ENCODE measurements around the gene TBP. TPM values are rescaled to one million over a fixed set of nuclear protein-coding genes. Genes with fewer than 3 reads are reported as not detected.
"Not testable (repeated sequence)": the region's sequence is repeated elsewhere in the genome, so short reads cannot be mapped to it uniquely, and the experiment has no call there.

TBP gene
- total and polyA plus RNA-seq, 2 experiments from 2014 or later = 15.5 to 20.2 TPM

GRCh38 chr6:170525795-170526194, 28.4 kb upstream of the TBP start:
- Histone ChIP-seq H3K27me3 (no peaks in the 10 kb centered on the region), H3K79me2 (no peaks in the 10 kb centered on the region), H3K4me3 (no peak overlapping the region), H3K36me3 (replicated peaks; ENCODE audit: insufficient read depth, low read depth) (no peaks in the 10 kb centered on the region), H3K4me1 (ENCODE audit: insufficient read depth) (no peaks in the 10 kb centered on the region), H3K4me2 (no peak overlapping the region), H3K9me3 (ENCODE audit: low read depth) (no peaks in the 10 kb centered on the region), H4K20me1 (ENCODE audit: insufficient read depth, poor library complexity, severe bottlenecking) (no peaks in the 10 kb centered on the region), H3K9me2 (replicated peaks; ENCODE audit: insufficient read depth) (no peaks in the 10 kb centered on the region), H3K27ac (no peak overlapping the region), H2AFZ (no peak overlapping the region)
- 58% methylated on average over 7 of the region's 7 CpGs for WGBS (ENCODE audit: low lambda C conversion rate, missing lambda C conversion rate)
- no peak for DNase-seq (ENCODE audit: low spot score)
- no peak for TF ChIP-seq EZH2phosphoT487 (IDR thresholded peaks at IDR 0.05; ENCODE audit: low read depth, severe bottlenecking, unreplicated experiment)
- no peak for TF ChIP-seq CTCF (IDR thresholded peaks at IDR 0.05; ENCODE audit: poor library complexity)
- no peak for TF ChIP-seq EZH2 (IDR thresholded peaks at IDR 0.05; ENCODE audit: borderline replicate concordance)

GRCh38 chr6:170527995-170528394, 26.2 kb upstream of the TBP start:
- not testable (repeated sequence) for H3K9me2 ChIP-seq (replicated peaks; ENCODE audit: insufficient read depth); H3K9me3 ChIP-seq (ENCODE audit: low read depth); H4K20me1 ChIP-seq (ENCODE audit: insufficient read depth, poor library complexity, severe bottlenecking); H3K27me3 ChIP-seq; DNase-seq (ENCODE audit: low spot score); H3K4me3 ChIP-seq; H3K4me1 ChIP-seq (ENCODE audit: insufficient read depth); H3K27ac ChIP-seq; H2AFZ ChIP-seq; H3K4me2 ChIP-seq; H3K36me3 ChIP-seq (replicated peaks; ENCODE audit: insufficient read depth, low read depth); H3K79me2 ChIP-seq
- 98% methylated on average over 5 of the region's 5 CpGs for WGBS (ENCODE audit: low lambda C conversion rate, missing lambda C conversion rate)

- no peaks in the 10 kb centered on the region for H3K36me3 ChIP-seq (replicated peaks; ENCODE audit: insufficient read depth, low read depth)
- H3K27ac ChIP-seq = no peak overlapping the region
- H3K9me2 ChIP-seq (replicated peaks; ENCODE audit: insufficient read depth) = no peaks in the 10 kb centered on the region
- no peaks in the 10 kb centered on the region for H3K27me3 ChIP-seq
- H3K9me3 ChIP-seq (ENCODE audit: low read depth) = no peaks in the 10 kb centered on the region
- WGBS (ENCODE audit: low lambda C conversion rate, missing lambda C conversion rate) = 56% methylated on average over 5 of the region's 5 CpGs
- no peak overlapping the region for H2AFZ ChIP-seq
- peak; percentile 86 for DNase-seq (ENCODE audit: low spot score)
- no peaks in the 10 kb centered on the region for H3K79me2 ChIP-seq
- no peak overlapping the region for H3K4me2 ChIP-seq
- peaks cover 4% of the 10 kb centered on the region for H3K4me1 ChIP-seq (ENCODE audit: insufficient read depth)
- no peak overlapping the region for H3K4me3 ChIP-seq
- no peaks in the 10 kb centered on the region for H4K20me1 ChIP-seq (ENCODE audit: insufficient read depth, poor library complexity, severe bottlenecking)
- TF ChIP-seq EZH2phosphoT487 (IDR thresholded peaks at IDR 0.05; ENCODE audit: low read depth, severe bottlenecking, unreplicated experiment) (no peak), CTCF (IDR thresholded peaks at IDR 0.05; ENCODE audit: poor library complexity) (peak; percentile 93)
Observed at GRCh38 chr6:170529839-170530469, 24.2 kb upstream of the TBP start.

- H3K36me3 ChIP-seq (replicated peaks; ENCODE audit: insufficient read depth, low read depth) = no peaks in the 10 kb centered on the region
- TF ChIP-seq EZH2 (IDR thresholded peaks at IDR 0.05; ENCODE audit: borderline replicate concordance) = no peak
- TF ChIP-seq CTCF (IDR thresholded peaks at IDR 0.05; ENCODE audit: poor library complexity) = no peak
- no peak for TF ChIP-seq EZH2phosphoT487 (IDR thresholded peaks at IDR 0.05; ENCODE audit: low read depth, severe bottlenecking, unreplicated experiment)
- WGBS (ENCODE audit: low lambda C conversion rate, missing lambda C conversion rate) = 82% methylated on average over 7 of the region's 7 CpGs
Observed at GRCh38 chr6:170532867-170533488, 21.2 kb upstream of the TBP start.

More at GRCh38 chr6:170532867-170533488, 21.2 kb upstream of the TBP start:
- no peak overlapping the region for H3K4me2 ChIP-seq
- H3K9me2 ChIP-seq (replicated peaks; ENCODE audit: insufficient read depth) = no peaks in the 10 kb centered on the region
- H3K4me3 ChIP-seq = no peak overlapping the region
- peaks cover 4% of the 10 kb centered on the region for H3K4me1 ChIP-seq (ENCODE audit: insufficient read depth)
- peaks cover 7% of the 10 kb centered on the region for H3K79me2 ChIP-seq
- H3K27me3 ChIP-seq = no peaks in the 10 kb centered on the region
- H3K9me3 ChIP-seq (ENCODE audit: low read depth) = no peaks in the 10 kb centered on the region
- peak overlapping the region; percentile 56 for H3K27ac ChIP-seq
- DNase-seq (ENCODE audit: low spot score) = no peak
- H4K20me1 ChIP-seq (ENCODE audit: insufficient read depth, poor library complexity, severe bottlenecking) = peaks cover 7% of the 10 kb centered on the region
- H2AFZ ChIP-seq = no peak overlapping the region

Data from hepatocyte (in vitro differentiated cells).